Endothelial cell (in vitro differentiated cells): ENCODE measurements around the gene LRSAM1. TPM values are rescaled to one million over a fixed set of nuclear protein-coding genes. Genes with fewer than 3 reads are reported as not detected.
A peak's percentile ranks its signal among the peaks of the same experiment; 100 is the strongest.

ENCODE experiments used
- DNase-seq: peaks from one replicate; pipeline ENCODE4 v3.0.0; 2021; ENCODE audit warnings: low spot score
- H3K27ac Mint-ChIP-seq: one replicate; pipeline ENCODE4 v1.8.0; 2021; ENCODE audit warnings: mixed read lengths, inconsistent platforms; ENCODE audit not compliant: unreplicated experiment
- H3K27me3 Mint-ChIP-seq: one replicate; pipeline ENCODE4 v1.8.0; 2021; ENCODE audit warnings: mild to moderate bottlenecking, moderate library complexity, mixed read lengths, inconsistent platforms; ENCODE audit not compliant: unreplicated experiment
- H3K36me3 Mint-ChIP-seq: one replicate; pipeline ENCODE4 v1.8.0; 2021; ENCODE audit warnings: mild to moderate bottlenecking, low read depth, mixed read lengths, inconsistent platforms; ENCODE audit not compliant: unreplicated experiment
- H3K4me1 Mint-ChIP-seq: one replicate; pipeline ENCODE4 v1.8.0; 2021; ENCODE audit warnings: mild to moderate bottlenecking, mixed read lengths, inconsistent platforms; ENCODE audit not compliant: unreplicated experiment
- H3K4me3 Mint-ChIP-seq: one replicate; pipeline ENCODE4 v1.8.0; 2021; ENCODE audit warnings: mild to moderate bottlenecking, mixed read lengths, inconsistent platforms; ENCODE audit not compliant: unreplicated experiment
- H3K9me3 Mint-ChIP-seq: one replicate; pipeline ENCODE4 v1.8.0; 2021; ENCODE audit warnings: mixed read lengths, inconsistent platforms; ENCODE audit not compliant: unreplicated experiment
- CTCF ChIP-seq: fragments of 200-600 bp; sonication (generic); IDR thresholded peaks from one replicate; pipeline ENCODE4 v1.5.0; 2021; ENCODE audit warnings: antibody characterized with exemption; ENCODE audit not compliant: unreplicated experiment
- total RNA-seq: library from RNA; stranded (reverse); fragmentation: NEBNext Ultra II Directional; extraction: Animal tissue kit (Norgen Biotek cat#: 25700); gene quantifications from one replicate; pipeline ENCODE4 v1.2.1, GENCODE V29; 2021; ENCODE audit not compliant: unreplicated experiment

LRSAM1 gene
- total RNA-seq, 1 donor from 2014 or later, result 22.6 TPM

- Mint-ChIP-seq H3K4me3 (no peak overlapping the region), H3K27me3 (peaks cover 2% of the 10 kb centered on the region), H3K27ac (no peak overlapping the region), H3K9me3 (no peaks in the 10 kb centered on the region), H3K4me1 (peaks cover 36% of the 10 kb centered on the region), H3K36me3 (no peaks in the 10 kb centered on the region)
- DNase-seq, result no peak
- TF ChIP-seq CTCF, result no peak
Observed at GRCh38 chr9:127422133-127422782, 29.1 kb upstream of the LRSAM1 start.

GRCh38 chr9:127422787-127423186 is 28.5 kb upstream of the LRSAM1 start:
- H3K4me1 Mint-ChIP-seq, result peaks cover 36% of the 10 kb centered on the region
- H3K4me3 Mint-ChIP-seq, result peak overlapping the region; percentile 98
- no peaks in the 10 kb centered on the region for H3K36me3 Mint-ChIP-seq
- no peak for TF ChIP-seq CTCF
- H3K9me3 Mint-ChIP-seq, result no peaks in the 10 kb centered on the region
- no peaks in the 10 kb centered on the region for H3K27me3 Mint-ChIP-seq
- no peak for DNase-seq
- H3K27ac Mint-ChIP-seq, result no peak overlapping the region

GRCh38 chr9:127423476-127423933 is 27.8 kb upstream of the LRSAM1 start:
- H3K27ac Mint-ChIP-seq, result peak overlapping the region; percentile 72

GRCh38 chr9:127423934-127424675 is 27.2 kb upstream of the LRSAM1 start, which contains the start of gene ZNF79:
ZNF79 (plus strand) TSS chr9:127424382; CDS start chr9:127424788, 406 bp downstream.
- H3K27ac Mint-ChIP-seq, result peak within 1 kb of the TSS; percentile 88
- DNase-seq, result peak; percentile 93
- no peak for TF ChIP-seq CTCF
- H3K4me1 Mint-ChIP-seq, result peaks cover 31% of the 10 kb centered on the region
- no peaks in the 10 kb centered on the region for H3K36me3 Mint-ChIP-seq
- H3K4me3 Mint-ChIP-seq, result peak within 1 kb of the TSS; percentile 98
- H3K9me3 Mint-ChIP-seq, result no peaks in the 10 kb centered on the region
- H3K27me3 Mint-ChIP-seq, result no peaks in the 10 kb centered on the region

More at GRCh38 chr9:127423476-127423933, 27.8 kb upstream of the LRSAM1 start:
- H3K36me3 Mint-ChIP-seq, result no peaks in the 10 kb centered on the region
- no peak for DNase-seq
- no peaks in the 10 kb centered on the region for H3K27me3 Mint-ChIP-seq
- peak overlapping the region; percentile 98 for H3K4me3 Mint-ChIP-seq
- peaks cover 36% of the 10 kb centered on the region for H3K4me1 Mint-ChIP-seq
- no peak for TF ChIP-seq CTCF
- no peaks in the 10 kb centered on the region for H3K9me3 Mint-ChIP-seq

- Mint-ChIP-seq H3K36me3 (no peaks in the 10 kb centered on the region), H3K4me1 (peaks cover 31% of the 10 kb centered on the region), H3K27ac (peak overlapping the region; percentile 88), H3K27me3 (no peaks in the 10 kb centered on the region), H3K9me3 (no peaks in the 10 kb centered on the region), H3K4me3 (peak overlapping the region; percentile 98)
- DNase-seq, result no peak
- no peak for TF ChIP-seq CTCF
Observed at GRCh38 chr9:127424676-127424999, 26.7 kb upstream of the LRSAM1 start.
